Lower lobe of right lung (tissue), 2 donors: ENCODE data around the gene MYOZ3. TPM values are rescaled to one million over a fixed set of nuclear protein-coding genes. Genes with fewer than 3 reads are reported as not detected.

Experiments
- ATAC-seq, 2 donors: fragments of 200-7000 bp; cut with Tn5 transposase; one replicate each; pipeline ENCODE4 v1.9.1; 2020 to 2022; ENCODE audit warnings: mild to moderate bottlenecking in 2 of 2, moderate library complexity in 2 of 2
- DNase-seq: peaks from one replicate; pipeline ENCODE4 v3.0.0-alpha.2; 2020
- H3K27ac ChIP-seq: fragments of 200-600 bp; one replicate; pipeline ENCODE4 v1.8.0; 2022
- H3K27me3 ChIP-seq: fragments of 200-600 bp; one replicate; pipeline ENCODE4 v1.8.0; 2022; ENCODE audit warnings: low read depth
- H3K36me3 ChIP-seq: fragments of 200-600 bp; one replicate; pipeline ENCODE4 v1.8.0; 2022; ENCODE audit warnings: mild to moderate bottlenecking
- H3K4me1 ChIP-seq: fragments of 200-600 bp; one replicate; pipeline ENCODE4 v1.8.0; 2022
- H3K4me3 ChIP-seq: fragments of 200-600 bp; one replicate; pipeline ENCODE4 v1.8.0; 2022; ENCODE audit warnings: mild to moderate bottlenecking
- H3K9me3 ChIP-seq: fragments of 200-600 bp; one replicate; pipeline ENCODE4 v1.8.0; 2022
- intact Hi-C: fragments of 100-400 bp; cut with DNase I; formaldehyde crosslinking; loops from one replicate; pipeline ENCODE4 v1.11.0; 2022
- total RNA-seq: library from RNA; stranded (reverse); fragmentation: NEBNext Ultra II Directional; extraction: Animal tissue kit (Norgen Biotek cat#: 25700); gene quantifications from one replicate; pipeline ENCODE4 v1.2.1, GENCODE V29; 2021
- TF ChIP-seq, protein P1 (sequence below): fragments of 200-600 bp; IDR thresholded peaks from one replicate; pipeline ENCODE4 v1.8.0; 2022; ENCODE audit warnings: antibody characterized with exemption, mild to moderate bottlenecking
- donor health status: DM: no; HTN: yes; CAD: no; lungs with severe emphysema.

The MYOZ3 gene
- total RNA-seq, 1 donor from 2014 or later: 0.92 TPM

DNA sequence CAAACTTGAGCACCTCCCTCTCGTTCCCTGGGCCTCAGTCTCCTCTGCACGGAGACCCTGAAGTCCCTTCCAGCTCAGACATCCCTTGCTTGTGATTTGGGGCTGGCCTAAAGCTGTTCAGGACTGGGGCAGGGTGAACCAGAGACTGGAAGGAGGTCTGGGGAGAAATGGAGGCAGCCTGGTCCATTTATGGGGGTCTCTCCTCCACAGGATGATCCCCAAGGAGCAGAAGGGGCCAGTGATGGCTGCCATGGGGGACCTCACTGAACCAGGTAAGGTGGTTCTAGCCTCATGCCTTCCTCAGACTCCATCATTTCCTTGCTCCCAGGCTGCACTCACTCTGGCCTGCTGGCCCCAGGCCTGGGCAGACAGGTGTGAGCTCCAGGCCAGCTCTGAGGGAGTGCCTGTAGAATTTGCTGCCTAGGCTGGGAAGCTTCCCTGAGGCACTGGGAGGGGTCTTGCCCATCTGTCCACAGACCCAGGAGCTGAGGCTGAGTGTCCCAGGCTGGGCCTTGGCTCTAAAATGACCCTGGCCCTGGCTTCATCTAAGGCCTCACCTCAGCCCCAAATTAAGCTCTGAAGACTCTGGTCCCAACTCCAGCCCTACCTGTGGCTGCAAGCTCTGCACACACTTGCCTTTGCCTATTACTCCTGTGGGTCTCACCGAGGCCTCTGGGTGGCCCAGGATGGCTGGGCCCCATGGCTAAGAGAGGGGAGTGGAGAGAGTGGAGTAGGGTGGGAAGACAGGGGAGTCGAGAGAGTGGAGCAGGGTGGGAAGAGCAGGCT is 1.9 kb downstream of the MYOZ3 start:
- H3K4me1 ChIP-seq: peaks cover 14% of the 10 kb centered on the region
- intact Hi-C loops: no loop called here
- ATAC-seq: no peak
- H3K27ac ChIP-seq: no peak overlapping the region
- H3K36me3 ChIP-seq: no peaks in the 10 kb centered on the region
- no peaks in the 10 kb centered on the region for H3K9me3 ChIP-seq
- H3K4me3 ChIP-seq: no peak overlapping the region
- TF ChIP-seq, protein P1, sequence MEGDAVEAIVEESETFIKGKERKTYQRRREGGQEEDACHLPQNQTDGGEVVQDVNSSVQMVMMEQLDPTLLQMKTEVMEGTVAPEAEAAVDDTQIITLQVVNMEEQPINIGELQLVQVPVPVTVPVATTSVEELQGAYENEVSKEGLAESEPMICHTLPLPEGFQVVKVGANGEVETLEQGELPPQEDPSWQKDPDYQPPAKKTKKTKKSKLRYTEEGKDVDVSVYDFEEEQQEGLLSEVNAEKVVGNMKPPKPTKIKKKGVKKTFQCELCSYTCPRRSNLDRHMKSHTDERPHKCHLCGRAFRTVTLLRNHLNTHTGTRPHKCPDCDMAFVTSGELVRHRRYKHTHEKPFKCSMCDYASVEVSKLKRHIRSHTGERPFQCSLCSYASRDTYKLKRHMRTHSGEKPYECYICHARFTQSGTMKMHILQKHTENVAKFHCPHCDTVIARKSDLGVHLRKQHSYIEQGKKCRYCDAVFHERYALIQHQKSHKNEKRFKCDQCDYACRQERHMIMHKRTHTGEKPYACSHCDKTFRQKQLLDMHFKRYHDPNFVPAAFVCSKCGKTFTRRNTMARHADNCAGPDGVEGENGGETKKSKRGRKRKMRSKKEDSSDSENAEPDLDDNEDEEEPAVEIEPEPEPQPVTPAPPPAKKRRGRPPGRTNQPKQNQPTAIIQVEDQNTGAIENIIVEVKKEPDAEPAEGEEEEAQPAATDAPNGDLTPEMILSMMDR: no peak
- DNase-seq: no peak
- peaks cover 4% of the 10 kb centered on the region for H3K27me3 ChIP-seq

DNA sequence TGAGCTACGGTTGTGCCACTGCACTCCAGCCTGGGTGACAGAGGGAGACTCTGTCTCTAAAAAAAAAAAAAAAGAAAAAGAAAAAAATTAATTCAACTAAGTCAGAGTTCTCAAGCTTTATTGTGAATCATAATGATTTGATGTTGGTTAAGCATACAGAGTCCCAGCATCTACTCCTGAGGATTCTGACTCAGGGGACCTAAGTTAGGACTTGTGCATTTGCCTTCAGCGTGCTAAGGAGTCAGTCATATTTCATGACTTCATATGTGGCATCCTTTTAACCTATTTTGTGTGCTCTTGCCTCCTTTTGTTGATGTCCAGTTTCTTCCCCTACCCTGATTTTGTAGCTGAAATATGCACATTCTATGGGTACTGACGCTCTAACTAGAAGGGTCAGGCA is 2.9 kb downstream of the MYOZ3 start:
- H3K27me3 ChIP-seq: peaks cover 4% of the 10 kb centered on the region
- H3K9me3 ChIP-seq: no peaks in the 10 kb centered on the region
- intact Hi-C loops: no loop called here
- ATAC-seq (no peak), DNase-seq (no peak)
- no peak overlapping the region for H3K27ac ChIP-seq
- TF ChIP-seq, protein P1: no peak
- no peak overlapping the region for H3K4me3 ChIP-seq
- H3K4me1 ChIP-seq: peaks cover 9% of the 10 kb centered on the region
- no peaks in the 10 kb centered on the region for H3K36me3 ChIP-seq

DNA sequence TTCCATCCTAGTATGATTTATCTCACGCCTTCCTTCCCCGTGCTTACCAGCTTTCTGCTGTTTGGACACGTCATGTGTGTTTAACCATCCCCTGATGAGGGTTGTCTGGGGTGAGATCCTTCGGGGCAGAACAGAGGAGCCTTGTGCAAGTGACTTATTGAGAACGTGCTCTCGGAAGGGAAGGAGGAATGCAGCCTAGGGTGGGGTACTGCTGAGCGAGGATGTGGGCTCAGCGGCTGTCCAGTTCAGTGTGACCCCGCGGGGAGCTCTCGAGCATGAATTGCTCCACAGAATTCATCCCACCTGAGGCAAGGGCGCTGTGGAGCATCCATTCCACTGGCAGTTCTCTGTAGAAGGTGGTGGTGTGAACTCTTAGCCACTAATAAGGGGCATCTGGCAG is 4.0 kb downstream of the MYOZ3 start:
- no peak overlapping the region for H3K4me3 ChIP-seq
- H3K27ac ChIP-seq: no peak overlapping the region
- H3K4me1 ChIP-seq: no peaks in the 10 kb centered on the region
- H3K36me3 ChIP-seq: no peaks in the 10 kb centered on the region
- TF ChIP-seq, protein P1: no peak
- ATAC-seq (no peak), DNase-seq (no peak)
- H3K9me3 ChIP-seq: no peaks in the 10 kb centered on the region
- intact Hi-C loops: no loop called here
- peaks cover 4% of the 10 kb centered on the region for H3K27me3 ChIP-seq

DNA sequence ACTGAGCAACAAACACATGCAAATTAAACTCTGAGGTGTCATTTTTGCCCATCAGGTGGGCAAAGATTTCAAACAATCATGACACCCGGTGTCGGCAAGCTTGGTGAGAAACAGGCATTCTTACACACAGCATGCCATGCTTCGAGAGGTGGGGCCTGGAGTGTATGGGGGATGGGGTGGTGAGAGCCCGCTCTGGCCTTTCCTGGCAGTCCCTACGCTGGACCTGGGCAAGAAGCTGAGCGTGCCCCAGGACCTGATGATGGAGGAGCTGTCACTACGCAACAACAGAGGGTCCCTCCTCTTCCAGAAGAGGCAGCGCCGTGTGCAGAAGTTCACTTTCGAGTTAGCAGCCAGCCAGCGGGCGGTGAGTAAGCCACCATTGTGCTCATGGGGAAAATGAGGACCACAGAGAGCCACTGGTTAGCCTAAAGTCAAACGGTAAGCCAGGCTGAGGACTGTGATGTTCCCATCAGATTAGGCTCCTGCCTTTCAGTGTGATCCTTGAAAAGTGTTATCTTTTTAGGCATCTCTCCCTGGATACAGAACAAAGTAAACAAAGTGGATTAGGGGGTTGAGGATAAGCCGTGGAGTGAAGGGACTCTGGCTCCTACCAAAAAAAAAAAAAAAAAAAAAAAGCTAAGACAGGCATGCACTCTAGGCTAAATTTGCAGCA is 9.4 kb downstream of the MYOZ3 start:
- no peak overlapping the region for H3K4me3 ChIP-seq
- H3K27me3 ChIP-seq: peaks cover 9% of the 10 kb centered on the region
- intact Hi-C loops: no loop called here
- ATAC-seq (no peak), DNase-seq (no peak)
- H3K36me3 ChIP-seq: no peaks in the 10 kb centered on the region
- no peaks in the 10 kb centered on the region for H3K9me3 ChIP-seq
- H3K4me1 ChIP-seq: peaks cover 23% of the 10 kb centered on the region
- TF ChIP-seq, protein P1: no peak
- no peak overlapping the region for H3K27ac ChIP-seq

DNA sequence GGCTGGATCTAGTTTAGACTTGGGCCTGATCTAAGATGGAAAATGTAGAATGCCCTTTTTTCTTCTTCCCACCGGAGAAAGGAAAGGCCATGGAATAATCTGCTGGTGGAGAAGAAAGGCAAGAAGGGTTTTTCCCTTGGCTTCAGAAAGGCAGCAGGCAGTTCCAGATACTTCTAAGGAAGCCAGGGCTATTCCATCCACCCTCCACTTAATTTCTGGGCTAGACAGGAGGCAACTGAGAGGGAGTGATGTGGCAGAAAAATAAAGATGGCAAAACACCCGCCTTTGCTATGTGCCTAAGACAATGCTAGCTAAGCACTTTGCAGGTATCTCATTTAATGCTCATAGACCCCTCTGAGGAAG is 9.9 kb downstream of the MYOZ3 start:
- Histone ChIP-seq H3K4me3 (no peak overlapping the region), H3K27ac (no peak overlapping the region)
- ATAC-seq: no peak

More for the DNA sequence above, 9.9 kb downstream of the MYOZ3 start:
- DNase-seq: no peak
- intact Hi-C loops: no loop called here
- H3K9me3 ChIP-seq: no peaks in the 10 kb centered on the region
- TF ChIP-seq, protein P1: no peak
- peaks cover 23% of the 10 kb centered on the region for H3K4me1 ChIP-seq
- peaks cover 9% of the 10 kb centered on the region for H3K27me3 ChIP-seq
- no peaks in the 10 kb centered on the region for H3K36me3 ChIP-seq
